Fibroblast of skin of left quadriceps (primary cell): ENCODE measurements around the gene FAM43A.
A peak's percentile ranks its signal among the peaks of the same experiment; 100 is the strongest.

ENCODE experiments used
- DNase-seq, 2 experiments: peaks; one replicate each; pipeline ENCODE4 v3.0.0-alpha.2; 2013; ENCODE audit warnings: low read depth in 2 of 2

FAM43A gene

DNA sequence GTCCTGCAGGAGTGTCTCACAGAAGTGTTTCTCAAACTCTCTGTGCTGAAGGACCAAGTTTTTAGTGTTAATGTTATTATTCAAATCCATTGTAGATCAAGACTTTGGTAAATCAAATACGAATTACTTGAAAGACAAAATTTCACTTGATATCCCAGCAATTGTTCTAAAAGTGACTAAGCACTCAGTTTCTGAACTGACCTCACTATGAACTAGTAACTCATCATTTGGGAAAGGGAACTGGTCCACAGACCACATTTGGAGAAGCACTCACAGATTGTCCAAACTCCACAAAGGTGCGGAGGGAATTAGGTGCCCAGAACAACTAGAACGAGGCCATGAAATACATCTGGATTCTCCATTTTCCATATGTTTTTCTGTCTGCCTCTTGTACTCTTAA lies 25.6 kb downstream of the FAM43A start:
- no peak for DNase-seq

GRCh38 chr3:194711913-194712312 lies 26.2 kb downstream of the FAM43A start:
- DNase-seq: peak; percentile 84 to 85

- DNase-seq: no peak
Measured at GRCh38 chr3:194713299-194714136, 27.8 kb downstream of the FAM43A start.

DNA sequence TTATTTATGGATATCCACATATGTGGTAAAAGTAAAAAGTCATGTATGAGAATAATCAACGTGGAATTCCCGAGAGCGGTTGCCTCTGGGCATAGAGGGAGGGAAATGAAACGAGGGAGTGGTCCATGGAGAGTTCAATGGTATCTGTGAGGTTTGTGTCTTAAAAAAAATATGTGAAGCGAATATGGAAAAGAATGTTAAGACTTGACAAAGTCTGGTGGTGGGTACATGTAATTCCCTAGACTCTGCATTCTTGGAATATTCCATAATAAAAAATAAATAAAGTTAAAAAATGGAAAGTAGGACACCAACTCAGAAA lies 28.4 kb downstream of the FAM43A start:
- no peak for DNase-seq

- DNase-seq: no peak
Measured at GRCh38 chr3:194714564-194714963, 28.9 kb downstream of the FAM43A start.

- no peak for DNase-seq
Measured at GRCh38 chr3:194715022-194715800, 29.5 kb downstream of the FAM43A start.

GRCh38 chr3:194718079-194718478 lies 32.4 kb downstream of the FAM43A start:
- DNase-seq: no peak

GRCh38 chr3:194720048-194720447 lies 34.4 kb downstream of the FAM43A start:
- no peak for DNase-seq

- DNase-seq: no peak
Measured at GRCh38 chr3:194723846-194724618, 38.3 kb downstream of the FAM43A start.

DNA sequence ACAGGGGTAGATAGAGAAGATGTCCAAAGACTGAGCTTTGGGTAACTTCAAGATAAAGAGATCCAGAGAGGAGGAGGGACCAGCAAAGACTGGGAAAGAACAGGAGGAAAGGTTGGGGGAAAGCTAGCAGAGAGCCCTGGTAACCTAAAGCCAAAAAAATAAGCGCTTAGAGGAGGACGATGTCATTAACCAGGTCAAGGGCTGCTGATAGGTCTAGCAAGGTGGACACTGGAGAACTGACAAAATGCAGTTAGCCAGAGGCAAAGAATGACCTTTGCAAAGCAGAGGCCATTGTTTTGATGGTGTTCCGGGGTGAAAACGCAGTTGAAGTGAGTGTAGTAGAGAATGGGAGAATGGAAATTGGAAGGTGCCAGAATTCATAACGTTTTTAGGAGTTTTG lies 39.7 kb downstream of the FAM43A start:
- DNase-seq: no peak

GRCh38 chr3:194727435-194728128 lies 41.9 kb downstream of the FAM43A start:
- DNase-seq: no peak

DNA sequence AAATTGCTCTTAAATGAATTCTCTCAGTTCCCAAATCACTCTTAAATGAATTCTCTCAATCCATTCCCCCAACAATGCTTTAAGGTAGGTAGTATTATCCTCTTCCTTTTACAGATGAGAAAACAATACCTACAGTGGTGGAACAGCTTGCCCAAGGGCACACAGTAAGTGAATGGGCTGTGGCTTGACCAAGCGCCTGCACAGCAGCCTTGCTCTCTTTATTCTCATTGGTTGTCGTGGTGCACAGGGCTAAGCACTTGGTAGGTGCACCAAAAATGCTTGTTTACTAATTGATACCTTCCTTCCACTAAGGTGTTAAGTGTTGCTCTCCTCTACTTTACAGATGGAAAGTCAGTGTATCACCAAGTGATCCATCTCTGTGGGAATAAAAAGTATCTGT lies 43.3 kb downstream of the FAM43A start:
- DNase-seq: no peak

- DNase-seq: no peak
Measured at GRCh38 chr3:194730365-194730764, 44.7 kb downstream of the FAM43A start.

GRCh38 chr3:194731506-194732073 lies 45.9 kb downstream of the FAM43A start:
- DNase-seq: no peak

- DNase-seq: no peak
Measured at GRCh38 chr3:194732617-194733016, 46.9 kb downstream of the FAM43A start.

- no peak for DNase-seq
Measured at GRCh38 chr3:194736277-194736895, 50.7 kb downstream of the FAM43A start.

- DNase-seq: no peak
Measured at GRCh38 chr3:194736896-194737600, 51.4 kb downstream of the FAM43A start.
